HEK293 (cell line): ENCODE measurements around the gene MACROD1.

Experiments
- BCL11B ChIP-seq: fragments of 450-650 bp; formaldehyde crosslinking; IDR thresholded peaks from 2 replicates; pipeline ENCODE4 v1.5.1; 2016; ENCODE audit warnings: low read depth, missing biosample characterization, missing genetic modification characterization
- CTCF ChIP-seq: fragments of 450-650 bp; formaldehyde crosslinking; IDR thresholded peaks from 2 replicates; pipeline ENCODE4 v1.5.1; 2016; ENCODE audit warnings: missing biosample characterization, missing genetic modification characterization
- OSR2 ChIP-seq: fragments of 450-650 bp; formaldehyde crosslinking; IDR thresholded peaks from 2 replicates; pipeline ENCODE4 v1.5.1; 2016; ENCODE audit warnings: missing biosample characterization, missing genetic modification characterization
- PRDM10 ChIP-seq: fragments of 450-650 bp; formaldehyde crosslinking; IDR thresholded peaks from 2 replicates; pipeline ENCODE4 v1.5.1; 2016; ENCODE audit warnings: missing biosample characterization, missing genetic modification characterization
- ZBTB21 ChIP-seq: fragments of 450-650 bp; formaldehyde crosslinking; IDR thresholded peaks from 2 replicates; pipeline ENCODE4 v1.5.1; 2017; ENCODE audit warnings: missing biosample characterization, missing genetic modification characterization
- ZBTB8A ChIP-seq: fragments of 450-650 bp; formaldehyde crosslinking; IDR thresholded peaks from 2 replicates; pipeline ENCODE4 v1.5.1; 2016; ENCODE audit warnings: missing biosample characterization, missing genetic modification characterization
- ZNF274 ChIP-seq, 2 experiments: fragments of 200-500 bp in 1 of 2; fragments of 450-650 bp in 1 of 2; sonication (Bioruptor generic) in 1 of 2; formaldehyde crosslinking in 1 of 2; IDR thresholded peaks; 2 replicates each; pipeline versions ENCODE4 v1.5.1 to v1.6.1; 2014 to 2016; ENCODE audit warnings: borderline replicate concordance in 1 of 2, inconsistent platforms in 1 of 2, low read length in 1 of 2, missing biosample characterization in 1 of 2, missing genetic modification characterization in 1 of 2
- ZNF510 ChIP-seq: fragments of 450-650 bp; formaldehyde crosslinking; IDR thresholded peaks from 2 replicates; pipeline ENCODE4 v1.5.1; 2018; ENCODE audit warnings: mild to moderate bottlenecking, missing genetic modification characterization, missing biosample characterization; ENCODE audit not compliant: insufficient replicate concordance
- ZNF600 ChIP-seq: fragments of 450-650 bp; formaldehyde crosslinking; IDR thresholded peaks from 2 replicates; pipeline ENCODE4 v1.5.1; 2016; ENCODE audit warnings: missing biosample characterization, missing genetic modification characterization
- ZNF701 ChIP-seq: fragments of 450-650 bp; formaldehyde crosslinking; IDR thresholded peaks from 2 replicates; pipeline ENCODE4 v1.5.1; 2016; ENCODE audit warnings: missing biosample characterization, missing genetic modification characterization
- TF ChIP-seq, protein P1 (sequence below): fragments of 450-650 bp; formaldehyde crosslinking; IDR thresholded peaks from 2 replicates; pipeline ENCODE4 v1.5.1; 2016; ENCODE audit warnings: missing biosample characterization, missing genetic modification characterization

- TF ChIP-seq CTCF (tag by site-specific recombination) (no peak), ZNF274 (IDR thresholded peaks at IDR 0.05; ENCODE audit: low read length) (no peak), ZNF274 (tag by site-specific recombination; IDR thresholded peaks at IDR 0.05; ENCODE audit: borderline replicate concordance) (no peak), ZBTB21 (no peak), OSR2 (tag by site-specific recombination) (no peak), BCL11B (tag by site-specific recombination) (no peak), PRDM10 (tag by site-specific recombination) (no peak), ZBTB8A (tag by site-specific recombination) (no peak), ZNF600 (tag by site-specific recombination) (no peak), ZNF510 (tag by site-specific recombination) (no peak), ZNF701 (tag by site-specific recombination) (no peak)
- TF ChIP-seq, protein P1, sequence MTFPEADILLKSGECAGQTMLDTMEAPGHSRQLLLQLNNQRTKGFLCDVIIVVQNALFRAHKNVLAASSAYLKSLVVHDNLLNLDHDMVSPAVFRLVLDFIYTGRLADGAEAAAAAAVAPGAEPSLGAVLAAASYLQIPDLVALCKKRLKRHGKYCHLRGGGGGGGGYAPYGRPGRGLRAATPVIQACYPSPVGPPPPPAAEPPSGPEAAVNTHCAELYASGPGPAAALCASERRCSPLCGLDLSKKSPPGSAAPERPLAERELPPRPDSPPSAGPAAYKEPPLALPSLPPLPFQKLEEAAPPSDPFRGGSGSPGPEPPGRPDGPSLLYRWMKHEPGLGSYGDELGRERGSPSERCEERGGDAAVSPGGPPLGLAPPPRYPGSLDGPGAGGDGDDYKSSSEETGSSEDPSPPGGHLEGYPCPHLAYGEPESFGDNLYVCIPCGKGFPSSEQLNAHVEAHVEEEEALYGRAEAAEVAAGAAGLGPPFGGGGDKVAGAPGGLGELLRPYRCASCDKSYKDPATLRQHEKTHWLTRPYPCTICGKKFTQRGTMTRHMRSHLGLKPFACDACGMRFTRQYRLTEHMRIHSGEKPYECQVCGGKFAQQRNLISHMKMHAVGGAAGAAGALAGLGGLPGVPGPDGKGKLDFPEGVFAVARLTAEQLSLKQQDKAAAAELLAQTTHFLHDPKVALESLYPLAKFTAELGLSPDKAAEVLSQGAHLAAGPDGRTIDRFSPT (tag by site-specific recombination): no peak
Measured at GRCh38 chr11:64043545-64043944, 122.4 kb downstream of the MACROD1 start.
